GM12873 (cell line): ENCODE measurements around the gene HSPB7.

ENCODE experiments used
- TF ChIP-seq, protein P1 (sequence below): IDR thresholded peaks from 2 replicates; pipeline ENCODE4 v1.5.1; 2012; ENCODE audit warnings: low read depth, mild to moderate bottlenecking, moderate library complexity, low read length, control low read depth; ENCODE audit not compliant: insufficient read depth; ENCODE audit errors: missing control alignments

The HSPB7 gene

DNA sequence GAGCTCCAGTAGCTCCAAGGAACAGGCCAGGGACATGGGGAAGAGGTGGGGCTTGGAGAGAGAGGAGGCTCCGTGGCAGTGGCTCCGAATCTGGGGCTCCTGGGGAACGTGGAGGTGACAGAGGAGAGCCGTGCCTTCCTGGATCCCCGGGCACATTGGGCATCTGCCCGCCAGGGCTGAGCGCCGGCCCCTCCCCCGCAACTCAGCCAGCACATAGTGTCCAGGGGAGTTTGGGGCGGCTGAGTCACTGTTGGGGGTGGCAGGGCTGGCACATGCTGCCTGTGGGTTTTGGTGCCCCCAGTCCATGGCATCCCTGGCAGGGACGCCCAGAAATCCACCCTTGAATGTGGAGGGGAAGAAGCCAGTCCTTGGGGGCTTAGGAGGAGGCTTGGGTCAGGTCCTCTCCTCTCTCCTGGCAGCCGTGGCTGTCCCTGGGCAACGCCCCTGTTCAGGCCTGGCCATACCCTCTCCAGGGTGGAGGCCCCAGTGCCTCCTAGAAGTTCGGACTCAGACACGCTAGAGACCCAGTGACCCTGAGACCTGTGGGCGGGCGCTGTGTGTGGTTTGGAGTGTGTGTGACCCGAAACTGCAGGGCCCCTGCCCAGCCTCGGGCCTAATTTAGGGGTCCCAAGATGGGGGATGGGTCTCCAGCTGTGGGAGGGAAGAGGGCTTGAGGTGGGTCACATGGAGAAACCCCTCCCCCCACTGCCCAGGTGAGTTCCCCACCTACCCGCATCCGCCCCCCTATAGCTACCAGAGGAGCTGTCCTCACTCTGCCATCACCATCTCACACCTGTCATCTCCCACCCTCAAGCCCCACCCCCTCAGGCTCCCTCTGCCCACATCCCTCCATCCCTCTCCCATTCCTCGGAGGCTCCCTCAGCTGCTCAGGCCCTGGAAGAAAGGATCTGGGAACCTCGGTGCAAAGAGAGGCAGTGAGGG lies 1.6 kb downstream of the HSPB7 start:
- TF ChIP-seq, protein P1, sequence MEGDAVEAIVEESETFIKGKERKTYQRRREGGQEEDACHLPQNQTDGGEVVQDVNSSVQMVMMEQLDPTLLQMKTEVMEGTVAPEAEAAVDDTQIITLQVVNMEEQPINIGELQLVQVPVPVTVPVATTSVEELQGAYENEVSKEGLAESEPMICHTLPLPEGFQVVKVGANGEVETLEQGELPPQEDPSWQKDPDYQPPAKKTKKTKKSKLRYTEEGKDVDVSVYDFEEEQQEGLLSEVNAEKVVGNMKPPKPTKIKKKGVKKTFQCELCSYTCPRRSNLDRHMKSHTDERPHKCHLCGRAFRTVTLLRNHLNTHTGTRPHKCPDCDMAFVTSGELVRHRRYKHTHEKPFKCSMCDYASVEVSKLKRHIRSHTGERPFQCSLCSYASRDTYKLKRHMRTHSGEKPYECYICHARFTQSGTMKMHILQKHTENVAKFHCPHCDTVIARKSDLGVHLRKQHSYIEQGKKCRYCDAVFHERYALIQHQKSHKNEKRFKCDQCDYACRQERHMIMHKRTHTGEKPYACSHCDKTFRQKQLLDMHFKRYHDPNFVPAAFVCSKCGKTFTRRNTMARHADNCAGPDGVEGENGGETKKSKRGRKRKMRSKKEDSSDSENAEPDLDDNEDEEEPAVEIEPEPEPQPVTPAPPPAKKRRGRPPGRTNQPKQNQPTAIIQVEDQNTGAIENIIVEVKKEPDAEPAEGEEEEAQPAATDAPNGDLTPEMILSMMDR, result no peak

DNA sequence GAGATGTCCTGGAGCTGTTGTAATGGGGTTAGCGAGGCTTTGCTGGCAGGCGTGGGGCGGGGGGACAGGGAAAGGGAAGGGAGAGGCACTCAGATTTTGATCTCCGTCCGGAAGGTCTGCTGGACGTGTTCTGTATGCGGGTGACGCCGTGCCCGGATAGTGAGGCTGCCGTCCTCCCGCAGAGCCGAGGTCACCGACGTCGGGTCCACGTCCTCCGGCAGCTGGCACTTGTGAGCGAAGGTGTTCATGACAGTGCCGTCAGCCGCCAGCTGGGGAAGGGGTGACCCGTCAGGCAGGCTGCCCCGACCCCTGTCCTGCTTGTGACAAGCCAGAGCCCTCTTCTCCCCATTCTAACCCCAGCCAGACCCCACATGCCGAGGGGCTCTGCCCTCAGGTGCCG lies 2.4 kb downstream of the HSPB7 start:
- TF ChIP-seq, protein P1, result no peak

DNA sequence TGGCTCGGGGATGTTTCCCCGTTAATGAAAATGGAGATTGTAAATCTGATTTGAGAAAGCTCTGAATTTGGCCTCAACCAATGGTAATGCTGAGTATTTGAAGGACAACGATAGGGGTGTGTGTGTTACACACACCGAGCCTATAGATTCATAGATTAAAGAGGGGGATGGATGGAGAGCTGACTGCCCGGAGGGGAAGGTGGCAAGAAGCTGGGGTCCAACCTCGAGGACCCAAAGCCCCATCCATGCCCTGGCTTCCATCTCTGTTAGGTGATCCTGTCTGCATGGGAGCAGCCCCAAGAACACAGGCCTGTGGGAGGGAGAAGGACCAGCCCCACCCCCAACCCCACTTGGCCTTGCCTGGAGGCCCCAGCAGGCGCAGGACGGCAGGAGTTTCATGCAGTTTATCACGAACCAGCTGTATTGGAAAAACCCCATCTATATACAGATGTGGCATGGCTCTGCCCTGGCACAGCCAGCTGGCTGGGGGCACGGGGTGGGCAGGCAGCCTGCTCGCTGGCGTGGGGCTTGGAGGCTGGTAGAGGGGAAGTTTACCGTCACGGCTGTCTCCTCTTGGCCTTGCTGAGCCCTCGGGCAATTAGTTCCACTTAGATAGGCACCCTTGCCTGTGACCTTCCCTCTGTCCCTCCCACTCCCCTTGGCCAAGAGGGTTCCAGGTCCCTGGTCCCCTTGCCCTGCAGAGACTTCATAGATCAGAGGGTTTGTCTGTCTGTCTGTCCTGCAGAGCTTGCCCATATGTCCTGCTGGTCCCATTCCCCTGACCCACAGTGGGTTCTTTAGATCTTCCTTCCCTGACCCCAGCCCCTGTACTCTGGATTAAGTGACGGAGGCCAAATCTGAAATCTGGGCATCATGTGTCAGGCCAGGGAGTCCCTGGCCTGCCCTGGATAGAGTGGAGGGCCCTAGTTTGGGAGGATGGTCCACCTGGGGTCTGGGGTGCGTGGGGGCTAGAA lies 3.0 kb downstream of the HSPB7 start:
- TF ChIP-seq, protein P1, result no peak

DNA sequence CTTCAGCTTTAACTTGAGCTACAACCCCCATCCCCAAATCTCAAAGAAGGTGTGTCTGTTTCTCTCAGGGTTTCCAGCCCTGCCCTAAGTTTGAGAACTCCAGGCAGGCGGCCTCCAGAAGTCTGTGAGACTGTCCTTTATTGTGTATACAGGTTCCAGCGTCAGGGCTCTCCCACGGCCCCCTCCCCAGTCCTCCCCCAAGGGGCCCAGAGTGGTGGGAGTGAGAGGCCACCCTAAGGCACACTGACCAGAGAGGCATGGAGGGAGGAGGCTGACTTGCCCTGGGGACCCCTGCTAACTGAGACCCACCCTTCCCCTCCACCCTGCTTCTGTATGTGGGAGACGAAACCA lies 4.0 kb downstream of the HSPB7 start:
- TF ChIP-seq, protein P1, result no peak

DNA sequence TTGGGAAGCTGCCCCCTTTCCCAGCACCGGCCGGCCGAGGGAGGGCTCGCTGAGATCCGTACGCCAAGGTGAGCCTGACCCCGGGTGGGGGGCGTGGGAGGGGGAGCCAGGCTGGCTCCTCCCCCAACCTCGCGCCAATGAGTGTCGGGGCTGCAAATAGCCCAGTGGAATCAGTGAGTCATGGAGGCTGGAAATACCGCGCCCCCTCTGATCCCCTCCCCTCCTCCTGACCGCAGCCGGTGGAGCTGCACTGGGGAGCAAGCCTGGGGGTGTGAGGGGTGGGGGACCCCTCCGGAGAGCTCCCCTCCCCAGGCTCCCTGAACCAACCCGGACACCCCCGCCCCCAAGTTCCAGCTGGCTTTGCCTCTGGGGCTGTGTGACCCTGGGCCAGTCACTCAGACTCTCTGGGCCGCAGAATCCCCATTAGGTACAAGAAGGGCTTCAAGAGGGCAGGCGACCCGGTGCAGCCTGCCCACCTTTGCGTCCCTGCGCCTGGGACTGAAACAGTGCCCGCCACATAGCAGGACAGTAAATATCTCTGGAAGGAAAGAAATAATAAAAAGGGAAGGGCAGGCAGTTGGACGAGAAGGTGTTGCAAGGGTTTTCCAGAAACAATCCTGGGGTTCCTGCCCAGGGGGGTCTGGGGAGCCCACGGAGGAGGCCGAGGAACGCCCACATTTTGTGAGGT lies 4.5 kb downstream of the HSPB7 start:
- TF ChIP-seq, protein P1, result no peak

DNA sequence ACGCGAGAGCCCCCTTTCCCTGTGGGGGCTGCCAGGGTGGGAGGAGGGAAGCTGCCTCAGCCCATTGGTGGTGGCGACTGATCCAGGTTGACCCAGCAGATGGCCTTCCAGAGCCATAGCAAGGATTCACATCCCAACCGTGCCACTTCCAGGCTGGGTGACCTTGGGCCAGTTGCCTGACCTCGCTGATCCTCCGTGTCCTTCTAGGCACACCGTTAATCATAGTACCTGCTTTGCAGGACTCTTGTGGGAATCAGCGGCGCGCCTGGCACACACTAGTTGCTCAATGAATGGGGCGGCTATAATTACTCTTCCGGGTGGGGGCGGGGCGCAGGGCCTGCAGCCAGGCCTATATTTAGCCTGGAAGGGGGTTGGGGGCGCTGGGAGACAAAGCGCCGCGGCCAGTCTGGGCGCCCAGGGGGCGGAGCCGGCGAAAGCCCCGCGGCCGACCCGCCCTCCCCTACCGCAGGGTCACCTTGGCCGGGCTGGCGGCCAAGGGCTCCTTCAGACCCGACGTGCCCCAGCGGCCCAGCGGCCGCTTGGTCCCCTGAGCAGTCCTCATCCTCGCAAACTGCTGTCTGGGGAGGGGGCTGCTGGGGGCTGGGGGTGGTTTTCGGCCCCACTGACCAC lies 5.1 kb downstream of the HSPB7 start:
- TF ChIP-seq, protein P1, result no peak
